ENCODE results near the gene ITGB6.

Gene ITGB6

DNA sequence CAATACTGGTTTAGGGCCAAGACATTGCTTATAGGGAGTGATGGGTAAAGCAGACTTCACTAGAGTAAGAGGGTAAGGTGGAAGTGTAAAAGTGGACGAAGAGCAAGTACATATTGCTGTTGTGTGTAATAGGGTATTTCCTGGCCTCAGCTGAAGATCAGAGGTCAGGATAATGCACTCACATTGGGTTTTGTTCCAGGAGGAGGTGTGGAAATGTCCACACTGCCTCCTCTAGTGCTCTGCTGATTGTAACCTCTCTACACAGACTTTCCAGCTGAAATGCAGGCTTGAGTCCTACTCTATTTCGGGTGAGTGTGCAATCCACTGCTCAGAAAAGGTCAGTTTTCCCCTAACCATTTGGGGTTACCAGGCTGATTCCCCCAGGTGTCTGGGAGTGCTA, 96.0 kb downstream of the ITGB6 start:
- DNase-seq (ENCODE audit: low read depth in 2 of 3, low spot score in 1 of 3) = no peak

DNA sequence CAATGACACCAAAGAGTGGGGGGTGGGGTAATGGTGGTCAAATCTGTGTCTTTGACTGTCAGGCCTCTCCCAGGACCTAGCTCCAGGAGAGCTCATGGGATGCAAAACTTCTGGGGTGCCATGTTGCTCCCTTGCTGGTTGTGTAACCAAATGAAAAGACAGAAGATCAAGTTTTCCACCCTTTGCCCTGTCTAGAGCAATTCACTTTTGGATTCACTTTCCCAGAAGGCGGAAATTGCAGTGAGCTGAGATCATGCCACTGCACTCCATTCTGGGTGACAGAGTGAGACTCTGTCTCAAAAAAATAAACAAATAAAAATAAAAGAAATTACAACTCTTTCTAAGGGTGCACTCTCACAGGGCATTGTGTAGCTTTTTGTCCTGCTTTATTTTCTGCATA, 102.7 kb downstream of the ITGB6 start:
- DNase-seq (ENCODE audit: low read depth in 2 of 3, low spot score in 1 of 3) = no peak

DNA sequence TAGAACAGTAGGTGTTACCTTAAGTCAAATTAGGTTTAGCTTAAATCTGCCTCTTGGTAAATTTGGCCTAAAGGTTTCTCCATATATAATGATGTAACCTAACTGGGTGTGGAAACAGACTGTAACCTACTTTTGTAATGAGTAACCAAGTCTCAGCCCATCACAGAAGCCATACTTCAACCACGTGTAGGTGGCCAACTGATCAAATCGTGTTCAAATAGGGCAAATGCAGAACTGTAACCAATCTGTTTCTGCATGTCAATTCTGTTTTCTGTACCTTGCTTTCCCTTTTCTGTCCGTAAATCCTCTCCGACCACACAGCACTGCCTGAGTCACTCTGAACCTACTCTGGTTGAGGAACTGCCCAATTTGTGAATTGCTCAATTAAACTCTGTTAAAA, 103.7 kb downstream of the ITGB6 start:
- DNase-seq (ENCODE audit: low read depth in 2 of 3, low spot score in 1 of 3) = peak in 1 of 3 donors; percentile 3

DNA sequence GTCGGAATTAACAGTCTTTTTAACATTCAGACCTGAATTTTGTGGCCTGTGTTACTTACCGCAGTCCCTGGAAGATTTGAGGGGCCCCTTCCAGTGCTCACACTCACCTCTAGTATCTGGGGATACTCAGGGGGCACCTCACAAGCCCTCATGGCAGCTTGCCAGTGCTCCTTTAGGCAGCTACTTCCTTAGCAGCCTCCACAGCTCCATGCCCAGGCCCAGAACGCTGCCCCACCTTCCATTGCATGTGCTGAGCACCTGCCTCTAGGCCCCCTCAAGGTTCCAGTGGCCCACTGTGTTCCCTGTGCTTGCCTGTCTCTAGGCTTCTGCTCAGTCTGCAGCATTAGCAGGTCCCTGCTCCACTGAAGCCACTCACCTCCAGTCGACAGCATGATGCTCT, 107.6 kb downstream of the ITGB6 start:
- DNase-seq (ENCODE audit: low read depth in 2 of 3, low spot score in 1 of 3) = no peak

DNA sequence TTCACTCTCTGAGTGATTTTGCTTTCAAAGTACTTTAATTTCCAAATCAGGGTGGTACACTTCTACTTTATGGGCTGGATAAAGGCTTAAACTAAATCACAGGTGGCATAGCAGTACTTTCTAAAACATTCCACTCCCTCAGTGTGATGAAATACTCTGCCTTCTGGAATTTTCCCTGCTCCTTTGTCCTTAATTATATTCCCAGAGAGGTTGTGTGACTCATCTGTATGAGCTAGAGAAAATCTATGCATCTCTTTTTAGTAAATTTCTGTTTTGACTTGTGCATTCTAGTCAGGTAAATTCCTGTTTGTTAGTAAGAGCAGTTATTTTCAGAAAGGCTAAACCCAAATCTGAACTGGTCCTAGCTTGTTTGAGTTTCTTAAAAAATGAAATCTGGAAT, 108.7 kb downstream of the ITGB6 start:
- DNase-seq (ENCODE audit: low read depth in 2 of 3, low spot score in 1 of 3) = no peak

DNA sequence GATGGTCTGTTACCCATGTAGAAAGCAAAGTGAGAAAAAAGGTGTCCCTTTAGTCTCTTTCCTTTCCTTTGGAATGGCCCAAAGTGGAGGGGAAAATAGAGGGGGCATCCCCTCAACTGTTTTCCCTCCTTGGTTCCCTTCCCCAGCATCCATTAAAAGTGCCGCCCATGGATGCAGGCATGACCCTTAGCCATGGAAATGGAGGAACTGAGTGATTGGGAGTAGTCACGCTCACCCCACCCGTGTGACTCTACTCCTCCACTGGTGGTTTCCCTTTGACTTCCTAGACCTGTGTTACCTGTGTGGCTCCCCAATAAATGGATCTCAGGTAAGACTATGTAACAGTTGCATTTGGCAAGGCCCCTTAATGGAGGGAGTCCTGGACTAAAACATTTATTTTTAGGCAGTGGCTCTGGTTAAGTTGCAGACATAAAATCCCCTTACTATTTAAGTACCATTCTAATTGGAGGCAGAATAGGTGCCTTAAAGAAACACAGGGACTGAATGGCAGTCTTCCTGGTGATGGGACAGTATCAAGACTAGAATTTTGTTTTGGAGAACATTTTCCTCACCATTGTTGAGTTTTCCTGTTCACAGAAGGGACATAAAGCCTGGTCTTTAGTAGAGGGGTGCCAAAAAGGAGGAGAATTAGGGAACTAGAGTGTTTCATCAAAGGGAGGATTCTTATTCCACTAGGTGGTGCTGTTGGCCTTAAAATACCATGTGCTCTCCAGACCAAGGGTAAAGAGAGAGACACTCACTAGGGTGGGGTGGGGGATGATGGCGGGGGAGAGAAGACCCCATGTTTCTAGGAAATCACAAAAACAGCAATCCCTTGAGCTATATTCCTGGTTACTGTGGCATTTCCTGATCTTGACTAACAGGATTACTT, 112.0 kb downstream of the ITGB6 start:
- DNase-seq (ENCODE audit: low read depth in 2 of 3, low spot score in 1 of 3) = peak in 1 of 3 donors; percentile 10

DNA sequence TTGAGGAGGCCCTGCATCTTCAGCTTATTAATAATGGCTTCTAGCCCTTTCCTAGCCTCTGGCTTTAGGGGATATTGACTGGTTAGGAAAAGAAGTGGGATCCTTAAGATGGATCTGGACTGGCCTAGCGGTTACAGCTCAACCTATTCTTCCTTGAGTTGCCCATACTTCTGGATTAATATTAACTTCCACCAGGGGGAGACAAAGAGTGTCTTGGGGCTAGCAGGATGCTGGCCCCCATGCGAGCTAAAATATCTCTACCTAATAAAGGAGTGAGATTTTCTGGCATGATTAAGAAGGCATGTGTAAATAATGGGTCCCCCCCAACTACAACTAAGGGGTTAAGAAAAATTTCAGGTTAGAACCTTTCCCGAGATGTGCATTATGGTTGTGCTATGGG, 114.4 kb downstream of the ITGB6 start:
- DNase-seq (ENCODE audit: low read depth in 2 of 3, low spot score in 1 of 3) = no peak

DNA sequence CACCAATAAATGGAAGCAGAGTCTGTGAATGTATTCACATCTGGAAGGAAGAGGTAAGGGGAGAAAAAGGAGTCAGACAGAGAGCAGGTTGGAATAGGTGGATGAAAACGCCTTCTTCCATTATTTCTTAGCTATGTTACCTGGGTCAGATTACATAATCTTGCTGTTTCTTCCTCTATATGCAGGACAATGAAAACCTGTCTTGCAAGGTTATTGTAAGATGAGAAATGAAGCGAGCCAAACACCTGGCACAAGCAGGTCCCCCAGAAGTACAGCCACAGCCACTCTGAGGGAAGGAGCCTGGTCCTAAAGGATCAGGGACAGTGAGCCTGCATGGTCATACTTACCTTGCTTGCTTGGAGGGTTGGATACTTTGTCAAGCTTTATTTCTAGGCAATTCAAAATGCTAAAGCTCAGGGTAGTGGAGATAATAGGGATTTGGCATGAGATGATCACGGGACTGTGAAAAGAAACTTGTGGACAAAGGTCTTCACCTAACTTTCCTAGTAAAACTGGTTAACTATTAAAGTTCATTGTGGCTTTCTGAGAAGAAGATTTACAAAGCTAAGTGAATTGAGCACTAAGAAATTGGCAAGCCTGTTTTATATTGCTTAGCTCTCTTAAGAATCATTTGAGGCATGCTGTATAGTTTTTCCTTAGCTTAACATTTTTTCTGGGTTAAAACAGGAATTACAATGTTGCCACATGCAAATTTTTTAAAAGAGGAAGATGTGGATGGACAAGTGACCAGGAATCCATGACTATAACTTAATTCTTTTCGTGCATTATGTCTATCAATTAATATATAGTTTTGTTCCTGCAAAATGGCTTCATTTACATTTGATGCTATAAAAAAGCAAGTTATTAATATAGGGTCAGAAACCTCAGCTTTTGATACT, 121.9 kb downstream of the ITGB6 start:
- DNase-seq (ENCODE audit: low read depth in 2 of 3, low spot score in 1 of 3) = no peak

DNA sequence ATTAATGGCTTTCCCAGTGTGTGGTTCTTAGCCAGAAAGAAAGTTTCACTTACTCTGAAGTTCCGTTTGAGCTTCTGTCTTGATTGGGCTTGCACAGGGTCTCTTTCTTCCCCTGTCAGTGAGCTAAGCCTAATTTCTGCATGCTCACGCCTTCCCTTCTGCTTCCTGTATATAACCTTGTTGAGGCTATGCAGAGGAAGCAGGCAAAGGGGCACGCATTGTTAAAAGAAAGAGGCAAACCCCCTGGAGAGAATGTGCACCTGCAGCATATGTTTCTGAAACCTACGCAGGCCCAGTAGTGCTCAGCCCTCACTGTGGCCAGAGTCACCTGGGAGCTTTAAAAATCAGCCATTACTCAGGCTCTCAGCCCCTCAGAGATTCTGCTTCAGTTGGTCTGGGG, 123.2 kb downstream of the ITGB6 start:
- no peak for DNase-seq (ENCODE audit: low read depth in 2 of 3, low spot score in 1 of 3)

DNA sequence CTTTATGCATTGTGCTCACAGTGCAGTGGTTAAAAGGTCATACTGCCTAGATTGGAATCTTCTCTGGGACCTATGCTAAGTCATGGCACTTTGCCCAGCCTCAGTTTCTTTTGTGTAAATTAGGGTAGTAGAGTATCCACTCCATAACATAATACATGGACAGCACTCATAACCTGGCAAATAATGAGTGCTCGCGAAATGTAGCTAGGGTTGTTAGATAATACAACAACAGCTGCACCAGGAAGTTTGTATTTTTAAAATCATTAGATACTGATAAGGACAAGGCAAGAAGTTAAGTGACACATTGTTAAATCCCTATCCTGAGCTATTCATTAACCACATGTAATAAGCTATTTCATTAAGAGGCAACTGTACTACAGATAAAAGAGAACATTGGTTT, 123.8 kb downstream of the ITGB6 start:
- no peak for DNase-seq (ENCODE audit: low read depth in 2 of 3, low spot score in 1 of 3)

DNA sequence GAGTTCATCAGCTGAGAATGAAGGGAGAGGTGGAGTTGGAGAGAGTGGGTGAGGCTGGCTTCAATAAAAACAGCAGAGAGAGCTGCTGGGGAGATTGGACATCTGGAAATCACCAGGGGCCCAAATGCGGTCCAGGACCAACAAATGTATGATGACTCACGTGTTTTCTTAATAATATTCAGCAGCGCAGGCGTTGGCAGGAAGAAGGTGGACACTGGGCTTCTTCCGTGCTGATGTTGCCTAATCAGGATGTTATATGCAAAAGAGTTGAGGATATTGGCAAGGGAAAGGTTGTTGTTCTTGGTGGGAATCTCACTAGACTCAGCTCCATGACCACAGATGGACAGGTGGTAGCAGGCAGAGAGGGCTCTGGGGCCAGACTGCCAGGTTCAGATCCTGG, 124.9 kb downstream of the ITGB6 start:
- no peak for DNase-seq (ENCODE audit: low read depth in 2 of 3, low spot score in 1 of 3)

DNA sequence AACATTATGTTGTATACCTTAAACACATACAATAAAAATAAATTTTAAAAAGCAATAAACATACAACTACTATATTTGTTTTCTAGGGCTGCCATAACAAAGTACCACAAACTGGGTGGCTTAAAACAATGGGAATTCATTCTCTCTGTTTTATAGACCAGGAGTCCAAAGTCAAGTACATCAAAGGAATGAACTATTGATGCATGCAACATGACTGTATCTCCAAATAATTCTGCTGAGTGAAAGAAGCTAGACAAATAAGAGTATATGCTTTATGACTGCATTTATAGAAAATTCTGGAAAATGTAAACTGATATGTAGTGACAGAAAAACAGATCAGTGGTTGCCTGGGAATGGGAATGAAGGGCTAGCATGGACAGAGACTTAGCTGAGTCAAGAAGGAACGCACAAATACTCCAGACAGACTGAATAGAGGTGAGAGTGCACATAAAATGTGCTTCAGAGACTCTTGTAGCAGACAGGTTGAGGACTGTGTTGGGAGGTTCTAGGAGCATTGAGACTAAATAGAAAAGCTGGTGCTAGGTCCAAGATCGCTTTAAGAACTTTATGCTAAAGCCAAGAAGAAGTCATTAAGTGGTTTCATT, 126.7 kb downstream of the ITGB6 start:
- DNase-seq (ENCODE audit: low read depth in 2 of 3, low spot score in 1 of 3) = no peak

DNA sequence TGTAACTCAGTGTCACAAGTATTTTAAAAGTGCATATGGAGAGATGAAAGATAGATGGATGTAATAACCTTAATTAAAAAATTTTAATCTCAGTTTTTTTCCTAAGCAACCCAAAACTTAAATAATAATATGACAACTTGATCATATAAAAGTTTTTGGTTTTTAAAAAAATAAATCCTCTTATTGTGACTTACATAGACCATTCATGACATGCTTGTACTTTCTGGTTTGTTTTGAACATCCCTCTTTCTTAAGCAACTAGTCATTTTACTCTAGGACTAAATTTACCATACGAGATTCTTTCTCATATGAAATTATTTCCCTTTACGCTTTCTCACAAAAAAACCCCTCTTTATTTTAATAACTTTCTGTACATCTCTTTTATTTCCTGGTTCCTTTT, 131.2 kb downstream of the ITGB6 start:
- no peak for DNase-seq (ENCODE audit: low read depth in 2 of 3, low spot score in 1 of 3)

DNA sequence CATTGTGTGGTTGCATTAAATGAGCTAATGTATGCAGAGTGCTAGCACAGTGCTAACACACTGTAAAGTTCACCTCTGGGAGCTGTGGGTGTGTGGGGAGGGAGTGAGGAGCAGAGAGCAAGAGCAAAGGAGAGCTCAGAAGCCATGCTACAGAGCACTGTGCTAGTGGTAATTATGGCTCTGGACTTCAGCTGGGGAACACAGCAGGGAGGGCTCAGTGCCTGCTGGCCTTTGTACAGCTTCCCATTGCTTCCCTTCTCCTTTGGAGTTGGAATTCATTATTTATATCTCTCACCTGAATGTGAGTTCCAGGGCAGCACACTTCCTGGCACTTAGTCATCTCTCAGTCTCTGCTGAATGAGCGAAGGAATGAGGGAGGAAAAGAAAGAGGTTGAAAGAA, 135.2 kb downstream of the ITGB6 start:
- DNase-seq (ENCODE audit: low read depth in 2 of 3, low spot score in 1 of 3) = no peak

DNA sequence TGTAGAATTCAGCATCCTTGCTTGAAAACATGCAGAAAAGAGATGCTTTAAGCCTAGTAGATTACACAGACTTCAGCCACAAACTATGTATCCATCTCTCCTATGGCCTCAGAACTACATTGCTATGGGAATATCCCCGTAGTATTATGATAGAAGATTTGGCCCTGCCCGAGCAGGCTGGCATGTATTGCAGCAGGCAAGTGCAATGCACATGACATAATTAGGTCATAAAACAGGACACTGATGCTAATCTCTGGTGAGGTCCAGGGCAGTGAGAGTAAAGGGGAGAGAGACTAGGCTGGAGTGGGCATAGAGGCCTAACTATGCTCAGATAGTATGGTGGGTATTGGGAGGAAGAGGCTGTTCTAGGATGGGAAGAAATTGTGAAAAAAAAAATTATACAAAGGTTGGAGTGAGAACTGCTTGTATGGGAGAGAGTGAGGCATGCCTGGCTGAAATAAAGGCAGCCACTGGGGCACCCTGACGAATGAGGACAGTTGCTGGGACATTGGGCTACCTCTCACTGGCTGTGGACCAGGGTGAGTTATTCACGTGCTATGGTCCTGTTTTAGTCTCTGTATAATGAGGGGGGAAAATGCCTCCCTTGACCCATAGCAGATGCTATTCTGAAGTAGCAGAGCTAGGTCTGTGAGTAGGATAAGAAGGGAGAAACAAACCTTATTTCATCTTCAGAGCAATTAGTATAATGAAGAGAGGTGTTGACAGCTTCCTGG, 136.0 kb downstream of the ITGB6 start:
- no peak for DNase-seq (ENCODE audit: low read depth in 2 of 3, low spot score in 1 of 3)

DNA sequence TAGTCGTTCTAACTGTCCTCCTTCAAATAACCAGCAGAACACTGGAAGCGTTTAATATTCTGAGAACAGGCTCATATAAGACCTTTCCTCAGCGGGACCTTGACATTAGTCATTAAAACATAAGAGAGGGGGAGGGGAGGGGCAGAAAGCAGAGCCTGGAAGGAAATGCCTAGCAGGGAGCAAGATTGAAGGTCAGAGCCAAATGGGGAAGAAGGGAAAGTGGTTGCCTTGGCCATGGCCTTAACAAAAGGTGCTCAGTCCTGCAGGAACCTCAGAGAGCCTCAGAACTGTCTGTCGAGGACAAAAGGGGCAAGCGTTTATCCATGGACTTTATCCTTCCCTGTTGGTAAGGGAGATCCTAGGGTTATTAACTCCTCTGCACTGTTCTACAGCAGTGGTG, 136.8 kb downstream of the ITGB6 start:
- DNase-seq (ENCODE audit: low read depth in 2 of 3, low spot score in 1 of 3) = no peak

DNA sequence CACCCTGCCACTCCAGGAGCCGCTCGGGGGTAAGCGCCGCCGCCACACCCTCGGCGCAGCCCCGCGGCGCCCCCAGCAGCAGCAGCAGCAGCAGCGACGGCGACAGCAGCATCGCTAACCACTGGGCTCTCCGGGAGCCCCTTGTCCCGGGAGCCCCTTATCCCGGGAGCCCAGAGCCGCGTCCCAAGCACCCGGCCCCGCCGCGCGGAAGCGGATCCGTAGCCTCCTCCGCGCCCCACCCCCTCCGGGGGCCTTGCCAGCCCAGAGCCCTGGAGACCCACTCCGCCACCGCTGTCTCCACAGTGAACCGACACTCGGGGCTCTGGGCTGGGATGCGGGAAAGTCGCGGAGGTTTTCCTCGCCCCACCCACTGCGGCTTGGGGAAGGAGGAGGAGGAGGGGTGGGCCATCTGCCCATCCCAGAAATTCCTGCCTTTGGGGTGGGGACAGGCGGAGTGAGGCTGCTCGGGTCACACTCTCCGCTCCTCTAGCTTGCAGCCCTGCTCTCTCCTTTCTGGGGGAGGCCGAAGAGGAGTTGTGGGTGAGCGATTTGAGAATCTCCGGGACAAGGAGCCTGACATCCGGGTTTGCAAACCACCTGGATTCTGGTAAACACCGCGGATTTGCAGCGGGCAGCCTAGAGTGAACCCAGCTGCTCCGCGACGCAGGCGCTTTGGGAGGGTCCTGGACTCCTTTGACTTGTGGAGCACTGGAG, 137.6 kb downstream of the ITGB6 start, which contains the start of gene PLA2R1:
Gene PLA2R1 (minus strand): TSS at position 324 of the 714 bp plus-strand sequence. CDS start 212 bp downstream, at position 112.
- no peak for DNase-seq (ENCODE audit: low read depth in 2 of 3, low spot score in 1 of 3)

DNA sequence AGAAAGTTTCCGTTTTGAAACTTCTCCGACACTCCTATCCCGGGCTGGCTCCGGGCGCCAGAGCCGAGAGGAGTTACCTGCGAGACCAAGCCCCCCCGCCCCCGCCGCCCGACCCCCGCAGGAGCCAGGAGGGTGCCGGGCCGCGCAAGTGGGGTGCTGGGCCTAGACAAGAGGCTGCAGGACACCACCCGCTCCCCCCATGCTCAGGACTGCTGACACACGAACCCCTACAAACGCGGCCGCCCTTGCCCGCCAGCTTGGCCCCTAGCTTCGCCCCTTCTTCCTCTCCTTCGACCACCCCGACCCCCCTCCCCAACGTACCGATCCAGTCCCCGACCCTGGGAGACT, 138.2 kb downstream of the ITGB6 start:
- DNase-seq (ENCODE audit: low read depth in 2 of 3, low spot score in 1 of 3) = no peak

DNA sequence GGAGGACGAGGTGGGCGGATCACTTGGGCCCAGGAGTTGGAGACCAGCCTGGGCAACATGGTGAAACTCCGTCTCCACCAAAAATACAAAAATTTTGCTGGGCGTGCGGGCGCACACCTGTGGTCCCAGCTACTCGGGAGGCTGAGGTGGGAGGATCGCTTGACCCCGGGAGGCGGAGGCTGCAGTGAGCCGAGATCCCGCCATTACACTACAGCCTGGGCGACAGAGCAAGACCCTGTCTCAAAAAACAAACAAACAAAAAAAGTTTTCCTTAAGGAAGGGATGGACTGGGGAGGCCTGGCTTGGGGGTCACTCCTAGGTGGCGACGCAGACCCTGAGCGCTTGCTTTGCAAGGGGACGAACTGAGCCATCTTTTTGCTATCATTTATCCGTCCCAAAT, 138.5 kb downstream of the ITGB6 start:
- no peak for DNase-seq (ENCODE audit: low read depth in 2 of 3, low spot score in 1 of 3)

DNA sequence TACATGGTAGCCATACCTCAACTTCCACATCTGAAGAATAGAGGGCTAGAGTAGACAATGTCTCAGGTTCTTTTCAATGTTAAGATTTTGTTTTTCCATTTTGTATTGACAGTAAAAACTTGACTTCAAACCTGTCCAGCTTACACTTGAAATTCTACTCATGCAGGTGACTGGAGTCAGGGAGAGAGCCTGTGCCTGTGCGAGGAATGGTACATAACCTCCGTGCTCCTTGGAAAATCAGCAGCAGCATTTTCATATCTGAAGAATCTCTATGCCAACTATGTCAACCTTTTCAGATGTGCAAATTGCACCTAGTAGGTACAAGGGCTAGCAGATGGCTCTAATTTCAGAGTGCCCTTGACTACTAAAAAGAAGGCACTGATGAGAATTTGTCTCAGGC, 139.8 kb downstream of the ITGB6 start:
- DNase-seq (ENCODE audit: low read depth in 2 of 3, low spot score in 1 of 3) = no peak

Data from stimulated activated CD4-positive, alpha-beta T cell treated with anti-CD3 and anti-CD28 coated beads, Interleukin-12 subunit alpha, Interleukin-12 subunit beta, amount 100 ng/mL, for 48 hours (primary cell).